COR-L47 (cell line): ENCODE data around the gene LRRC31.

Source experiments
- DNase-seq: peaks from one replicate; lab custom pipeline; 2025; lab: John Stamatoyannopoulos, UW

Gene LRRC31

DNA sequence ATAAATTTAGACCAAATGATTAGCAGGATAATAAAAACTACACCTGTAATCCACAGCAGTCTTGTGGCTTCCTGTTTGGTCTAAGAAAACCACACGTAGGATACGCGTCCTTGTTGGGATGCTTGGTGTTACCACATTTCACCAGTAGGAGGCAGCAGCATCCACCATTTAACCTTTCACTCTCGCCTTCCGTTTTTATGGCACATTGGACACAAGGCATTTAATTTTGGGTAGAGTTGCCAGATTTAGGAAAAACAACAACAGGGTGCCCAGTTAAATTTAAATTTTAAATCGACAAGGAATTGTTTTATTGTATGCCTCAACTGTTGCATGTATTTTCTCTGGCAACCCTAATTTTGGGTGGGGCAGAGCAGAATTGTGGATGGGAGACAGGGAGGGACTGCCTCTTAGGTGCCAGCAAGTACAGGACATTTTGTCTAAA lies 6.3 kb downstream of the LRRC31 start:
- peak; percentile 61 for DNase-seq

DNA sequence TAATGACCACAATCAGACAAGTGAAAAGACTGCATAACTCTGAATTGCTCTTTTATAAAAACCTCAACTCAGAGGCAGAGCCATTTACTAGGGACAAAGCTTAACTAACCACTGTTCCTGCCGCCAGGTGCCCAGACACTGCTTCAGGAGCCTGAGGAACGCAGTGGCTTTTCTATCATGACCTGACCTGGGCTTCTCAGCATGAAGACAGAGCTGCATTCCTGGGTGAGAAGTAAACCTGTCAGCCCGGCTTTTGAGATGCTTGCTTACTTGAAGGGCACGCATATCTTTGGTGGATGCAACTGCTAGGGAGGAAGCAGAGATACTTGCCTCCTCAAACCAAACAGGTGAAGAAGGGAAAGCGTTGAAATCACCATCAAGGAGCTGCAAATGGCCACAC lies 7.9 kb downstream of the LRRC31 start:
- no peak for DNase-seq

DNA sequence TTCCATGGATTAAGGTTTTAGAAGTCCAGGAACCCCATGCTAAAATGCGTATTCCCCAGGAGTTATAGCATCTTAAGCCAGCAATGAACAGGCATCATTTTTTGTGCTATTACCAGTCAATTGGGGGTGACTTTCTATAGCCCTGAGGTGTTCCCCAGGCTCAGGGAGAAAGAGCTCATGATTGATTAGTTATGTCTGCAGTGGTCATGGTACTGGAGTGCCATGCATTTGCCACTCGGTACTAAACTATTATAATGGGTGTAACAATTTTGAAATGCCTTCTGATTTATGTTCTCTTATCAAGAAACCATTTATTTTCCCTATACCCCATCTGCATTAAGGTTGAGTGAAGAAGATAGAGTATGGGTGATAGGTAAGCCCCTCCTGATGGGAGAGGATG lies 11.9 kb downstream of the LRRC31 start:
- DNase-seq: no peak

DNA sequence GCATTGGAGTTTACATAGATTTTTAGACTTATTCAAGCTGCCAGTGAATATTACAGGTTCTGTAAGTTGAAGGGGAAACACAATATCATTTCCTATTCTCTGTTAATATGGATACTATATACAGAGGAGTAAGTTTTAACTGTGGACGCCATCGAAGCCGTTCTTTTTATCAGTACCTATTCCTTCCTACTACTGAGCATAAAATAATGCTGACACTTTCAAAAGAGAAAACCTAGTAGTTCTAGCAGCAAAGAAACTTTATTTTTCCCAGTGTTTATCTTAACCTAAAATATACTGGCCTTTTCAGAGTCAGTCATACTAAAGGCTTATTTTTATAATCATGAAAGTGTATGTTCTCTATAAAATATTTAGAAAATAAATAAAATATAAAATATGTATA lies 14.2 kb downstream of the LRRC31 start:
- no peak for DNase-seq

DNA sequence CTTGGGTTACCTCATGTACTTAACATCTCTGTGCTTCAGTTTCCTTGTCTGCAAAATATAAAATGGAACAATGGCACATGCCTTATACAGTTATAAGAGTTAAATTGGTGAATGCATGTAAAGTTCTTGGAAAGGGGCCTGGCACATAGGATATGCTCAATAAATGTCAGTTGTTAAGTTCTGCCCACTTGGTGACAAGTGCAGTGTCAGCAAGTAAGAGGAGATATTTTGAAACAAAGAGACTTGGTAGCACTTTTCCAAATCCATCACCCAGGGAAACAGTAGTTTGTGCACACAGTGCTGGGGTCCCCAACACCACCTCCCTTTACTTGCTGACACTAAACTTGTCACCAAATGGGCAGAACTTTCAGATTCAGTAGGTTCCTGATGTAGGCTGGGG lies 19.1 kb downstream of the LRRC31 start:
- no peak for DNase-seq

DNA sequence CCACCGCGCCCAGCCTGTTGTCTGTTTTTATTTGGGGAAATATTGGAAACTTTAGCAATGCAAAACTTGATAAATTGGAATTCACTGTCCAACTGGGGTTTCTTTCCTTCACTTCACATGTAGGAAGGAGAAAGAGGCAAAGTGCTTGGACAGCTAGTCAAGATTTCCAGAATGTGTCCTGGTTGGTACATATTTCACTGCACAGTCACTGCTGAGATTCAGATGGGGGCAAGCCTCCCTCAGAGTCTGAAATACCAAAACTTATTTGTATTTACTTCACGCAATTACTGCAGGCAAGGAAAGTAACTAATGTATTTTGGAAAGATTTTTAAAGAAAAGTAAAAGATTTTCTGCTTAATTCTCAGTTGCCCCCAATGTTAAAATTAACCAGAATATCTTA lies 21.0 kb downstream of the LRRC31 start:
- no peak for DNase-seq

DNA sequence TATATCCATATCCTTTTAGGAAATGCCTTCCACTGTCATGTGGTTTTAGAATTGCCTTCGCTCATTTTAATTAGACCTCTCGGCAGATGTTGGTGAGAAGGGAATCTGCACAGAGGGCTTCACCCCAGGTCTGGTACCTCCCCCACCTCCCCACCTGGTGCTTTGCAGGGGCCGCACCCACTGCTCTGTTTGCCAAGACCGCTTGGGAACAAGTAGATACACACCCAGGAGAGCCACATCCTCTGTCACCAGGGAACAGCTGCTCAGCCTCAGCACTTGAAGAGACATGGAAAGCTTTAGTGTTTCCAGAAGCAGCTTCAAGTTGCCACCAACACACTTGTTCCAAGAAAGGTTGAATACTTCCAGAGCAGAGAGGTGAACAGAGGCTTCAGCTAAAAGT lies 21.8 kb downstream of the LRRC31 start:
- DNase-seq: peak; percentile 95

DNA sequence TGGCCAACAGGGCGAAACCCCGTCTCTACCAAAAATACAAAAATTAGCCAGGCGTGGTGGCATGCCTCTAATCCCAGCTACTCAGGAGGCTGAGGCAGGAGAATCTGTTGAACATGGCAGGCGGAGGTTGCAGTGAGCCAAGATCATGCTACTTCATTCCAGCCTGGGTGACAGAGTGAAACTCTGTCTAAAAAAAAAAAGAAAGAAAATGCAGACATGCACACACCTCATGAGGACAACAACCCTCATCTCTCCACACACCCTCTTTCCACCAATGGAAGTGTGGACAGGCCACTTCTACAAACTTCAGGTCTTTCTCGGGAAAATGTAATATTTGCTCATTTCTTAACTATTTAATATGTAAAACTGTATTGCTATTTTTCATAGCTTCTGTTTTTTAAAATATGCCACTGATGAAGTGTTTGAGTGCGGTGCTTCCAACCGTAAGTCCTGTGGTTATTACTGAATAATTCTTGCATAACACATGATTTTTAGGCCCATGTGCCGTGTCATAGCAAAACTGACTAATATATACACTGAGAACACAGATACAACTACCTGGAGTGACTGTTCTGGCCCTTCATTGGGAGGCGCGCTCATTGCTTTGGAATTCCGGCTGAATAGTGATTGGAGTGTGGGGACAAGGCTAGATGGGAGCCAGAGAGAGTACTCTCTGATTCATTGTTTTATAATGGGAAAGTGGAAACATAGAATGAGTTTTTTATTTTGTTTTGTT lies 23.1 kb downstream of the LRRC31 start:
- DNase-seq: no peak

DNA sequence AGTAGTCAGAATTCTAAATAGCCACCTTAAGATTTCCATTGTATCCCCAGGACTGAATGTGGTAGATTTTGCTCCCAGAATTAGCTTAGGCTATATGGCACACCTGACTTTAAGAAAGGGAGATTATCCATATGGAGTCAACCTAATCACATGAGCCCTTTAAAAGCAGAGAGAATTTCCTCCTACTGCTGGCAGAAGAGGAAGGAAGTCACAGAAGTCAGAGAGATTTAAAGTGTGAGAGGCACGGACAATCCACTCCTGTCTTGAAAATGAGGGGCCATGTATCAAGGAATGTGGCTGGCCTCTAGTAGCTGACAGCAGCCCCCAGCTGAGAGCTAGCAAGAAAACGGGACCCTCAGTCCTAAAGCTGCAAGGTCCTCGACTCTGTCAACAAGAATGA lies 26.8 kb downstream of the LRRC31 start:
- DNase-seq: no peak

DNA sequence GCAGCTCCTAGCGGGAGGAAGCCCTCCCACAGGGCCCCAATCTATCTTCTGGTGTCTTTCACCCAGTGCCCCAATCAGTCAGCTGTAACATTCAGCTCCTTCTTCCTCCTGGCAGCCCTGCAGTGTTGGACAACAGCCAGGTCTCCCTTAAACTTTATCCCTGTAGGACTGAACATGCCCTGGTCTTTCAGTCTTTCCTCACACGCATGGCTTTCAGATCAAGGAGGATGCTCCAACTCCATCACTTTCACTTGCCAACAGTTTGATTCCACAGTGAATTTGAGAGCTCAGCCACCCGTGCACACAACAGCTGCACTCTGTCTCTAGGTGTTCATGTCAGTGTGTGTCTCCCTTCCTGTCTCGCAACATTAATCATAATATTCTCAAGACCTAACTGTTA lies 28.6 kb downstream of the LRRC31 start:
- no peak for DNase-seq

DNA sequence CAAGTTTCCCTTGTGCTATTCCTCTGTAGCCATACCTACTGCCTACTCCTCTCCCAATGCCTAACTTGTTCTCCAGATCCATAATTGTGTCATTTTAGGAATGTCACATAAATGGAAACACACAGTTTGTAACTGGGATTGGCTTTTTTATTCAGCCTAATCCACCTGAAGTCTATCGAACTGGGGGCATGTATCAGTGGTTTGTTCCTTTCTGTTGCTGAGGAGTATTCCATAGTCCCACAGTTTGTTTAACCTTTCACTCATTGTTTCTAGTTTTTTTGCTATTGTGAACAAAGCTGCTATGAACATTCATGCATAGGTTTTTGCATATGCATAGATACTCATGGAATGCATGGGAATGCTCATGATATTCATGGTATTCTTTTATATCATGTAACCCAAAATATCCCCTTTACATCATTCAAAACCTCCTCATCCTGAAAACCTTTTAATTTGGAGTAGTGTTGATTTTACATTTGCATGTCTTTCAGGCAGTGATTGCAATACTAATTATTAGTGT lies 31.2 kb downstream of the LRRC31 start:
- no peak for DNase-seq

DNA sequence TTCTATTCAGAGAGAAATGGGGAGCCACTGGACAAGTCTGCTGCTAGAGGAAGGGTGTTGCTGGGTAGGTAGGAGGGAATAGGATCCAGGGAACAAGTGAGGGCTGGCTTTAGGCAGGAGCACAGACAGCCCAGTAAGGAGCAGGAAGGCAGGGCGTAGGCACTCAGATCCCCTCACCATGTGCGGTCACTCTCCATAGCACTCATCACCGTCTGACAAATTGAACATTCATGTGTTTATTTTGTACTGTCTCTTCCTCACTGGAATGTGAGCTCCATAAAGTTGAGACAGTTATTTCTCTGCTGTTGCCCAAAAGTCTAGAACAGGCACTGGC lies 32.8 kb downstream of the LRRC31 start:
- no peak for DNase-seq

DNA sequence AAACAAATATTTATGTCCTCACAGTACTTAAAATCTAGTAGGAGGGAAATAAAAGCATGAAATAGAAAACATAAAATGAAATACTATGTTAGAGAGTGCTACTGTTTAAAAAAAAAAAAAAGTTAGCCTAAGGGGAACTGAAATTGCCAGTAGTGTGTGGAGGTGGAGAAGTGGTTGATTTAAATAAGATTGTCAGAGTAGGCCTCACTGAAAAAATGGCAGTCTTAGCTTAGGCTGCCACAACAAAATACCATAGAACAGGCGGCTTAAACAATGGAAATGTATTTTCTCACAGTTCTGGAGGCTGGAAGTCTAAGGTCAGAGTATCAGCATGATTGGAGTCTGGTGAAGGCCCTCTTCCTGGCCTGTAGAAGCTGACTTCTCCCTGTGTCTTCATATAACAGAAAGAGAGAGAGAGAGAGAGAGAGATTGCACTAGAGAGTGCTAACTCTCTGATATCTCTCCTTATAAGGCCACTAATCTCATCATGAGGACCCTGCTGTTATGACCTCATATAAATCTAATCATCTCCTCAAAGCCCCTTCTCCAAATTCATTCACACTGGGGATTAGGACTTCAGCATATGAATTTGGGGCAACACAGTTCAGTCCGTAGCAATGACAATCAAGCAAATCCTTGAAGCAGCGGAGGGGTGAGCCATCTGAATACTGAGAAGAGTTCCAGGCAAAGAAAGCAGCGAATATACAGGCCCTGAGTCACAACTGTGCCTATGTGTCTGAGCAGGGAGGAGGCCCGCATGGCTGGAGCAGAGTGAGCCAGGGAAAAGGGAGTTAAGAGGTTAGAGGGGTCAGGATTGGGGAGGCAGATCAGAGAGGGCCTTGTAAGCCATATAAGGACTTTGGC lies 33.4 kb downstream of the LRRC31 start:
- no peak for DNase-seq

DNA sequence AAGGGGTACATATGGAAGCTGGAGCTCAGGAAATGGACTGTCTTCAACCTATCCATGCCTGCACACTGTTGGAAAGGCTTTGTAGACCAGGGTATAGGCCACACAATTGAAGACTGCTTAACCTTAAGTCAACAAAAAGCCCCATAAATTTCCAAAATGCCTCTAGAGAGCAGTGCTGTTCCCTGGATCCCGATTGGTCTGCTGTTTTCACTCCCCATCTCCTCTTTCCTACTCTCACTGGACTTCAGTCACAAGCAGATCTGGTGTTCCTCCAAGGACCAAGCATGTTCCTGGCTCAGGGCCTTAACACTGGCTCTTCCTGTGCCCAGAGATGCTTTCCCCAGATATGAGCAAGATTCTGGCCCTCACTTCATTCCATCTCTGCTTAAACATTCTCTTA lies 34.2 kb downstream of the LRRC31 start:
- no peak for DNase-seq

DNA sequence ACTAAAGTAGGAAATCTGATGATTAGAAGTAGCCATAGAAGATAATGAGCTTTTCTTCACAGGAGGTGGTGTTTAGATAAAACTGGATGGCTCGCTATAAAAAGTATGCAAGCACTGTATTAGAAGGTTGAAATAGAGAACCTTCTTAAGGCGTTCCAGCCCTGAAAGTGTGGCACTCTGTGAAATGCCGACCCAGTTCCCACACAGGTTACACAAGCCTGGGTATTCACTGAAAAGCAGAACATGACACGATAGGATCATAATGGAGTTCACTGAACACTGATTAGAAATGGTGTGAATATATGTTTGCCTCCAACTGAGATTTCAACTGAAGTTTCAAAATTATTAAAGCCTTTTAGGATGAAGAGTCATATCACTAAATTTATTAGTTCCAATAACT lies 42.0 kb downstream of the LRRC31 start:
- DNase-seq: no peak

DNA sequence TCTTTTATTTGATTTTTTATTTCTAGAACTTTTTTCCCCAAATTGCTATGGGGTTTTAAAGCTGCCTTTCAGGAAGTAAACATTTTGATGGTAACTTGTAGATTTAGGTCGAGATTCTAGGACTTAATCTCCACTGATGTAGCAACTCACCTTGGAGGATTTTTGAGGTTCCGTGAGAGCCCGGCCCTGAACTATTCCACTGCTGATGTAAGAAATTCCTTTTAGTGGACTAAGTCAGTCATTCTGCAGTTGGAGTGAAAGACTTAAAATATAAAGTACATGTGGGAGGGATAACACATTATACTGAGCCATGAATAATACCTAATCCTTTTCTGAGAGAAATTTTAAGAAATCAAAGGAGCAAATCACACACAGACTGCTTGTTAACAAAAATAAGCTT lies 44.4 kb downstream of the LRRC31 start:
- no peak for DNase-seq

DNA sequence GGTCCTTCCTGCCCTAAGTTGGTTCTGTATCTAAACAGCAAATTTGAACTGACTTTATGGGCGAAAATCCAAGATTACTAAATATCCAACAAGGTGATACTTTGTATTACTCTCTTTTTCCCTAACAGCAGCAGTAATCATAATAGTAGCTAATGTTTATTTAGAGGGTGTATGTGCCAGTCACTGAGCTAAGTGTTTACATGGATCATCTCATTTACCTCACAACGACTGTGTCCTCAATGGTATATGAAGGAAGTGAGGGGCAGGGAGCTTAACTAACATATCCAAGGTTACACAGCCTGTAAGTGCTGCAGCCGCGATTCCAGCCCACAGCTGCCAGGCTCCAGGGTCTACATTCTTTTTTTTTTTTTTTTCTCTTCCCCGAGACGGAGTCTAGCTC lies 46.8 kb downstream of the LRRC31 start:
- DNase-seq: no peak

DNA sequence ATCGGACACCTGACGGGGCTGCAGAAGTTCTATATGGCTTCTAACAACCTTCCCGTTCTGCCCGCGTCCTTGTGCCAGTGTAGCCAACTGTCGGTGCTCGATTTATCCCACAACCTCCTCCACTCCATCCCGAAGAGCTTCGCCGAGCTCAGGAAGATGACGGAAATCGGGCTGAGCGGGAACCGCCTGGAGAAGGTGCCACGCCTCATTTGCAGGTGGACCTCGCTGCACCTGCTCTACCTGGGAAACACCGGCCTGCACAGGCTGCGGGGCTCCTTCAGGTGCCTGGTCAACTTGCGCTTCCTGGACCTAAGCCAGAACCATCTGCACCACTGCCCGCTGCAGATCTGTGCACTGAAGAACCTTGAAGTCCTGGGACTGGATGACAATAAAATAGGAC lies 47.2 kb downstream of the LRRC31 start:
- DNase-seq: no peak

DNA sequence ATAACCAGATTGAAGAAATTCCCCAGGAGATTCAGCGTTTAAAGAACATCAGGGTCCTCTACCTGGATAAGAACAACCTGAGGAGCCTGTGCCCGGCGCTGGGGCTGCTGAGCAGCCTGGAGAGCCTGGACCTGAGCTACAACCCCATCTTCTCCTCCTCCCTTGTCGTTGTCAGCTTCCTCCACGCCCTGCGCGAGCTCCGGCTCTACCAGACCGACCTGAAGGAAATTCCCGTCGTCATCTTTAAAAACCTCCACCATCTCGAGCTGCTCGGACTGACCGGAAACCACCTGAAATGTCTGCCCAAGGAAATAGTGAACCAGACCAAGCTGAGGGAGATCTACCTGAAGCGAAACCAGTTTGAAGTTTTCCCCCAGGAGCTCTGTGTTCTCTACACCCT lies 47.6 kb downstream of the LRRC31 start:
- DNase-seq: no peak

DNA sequence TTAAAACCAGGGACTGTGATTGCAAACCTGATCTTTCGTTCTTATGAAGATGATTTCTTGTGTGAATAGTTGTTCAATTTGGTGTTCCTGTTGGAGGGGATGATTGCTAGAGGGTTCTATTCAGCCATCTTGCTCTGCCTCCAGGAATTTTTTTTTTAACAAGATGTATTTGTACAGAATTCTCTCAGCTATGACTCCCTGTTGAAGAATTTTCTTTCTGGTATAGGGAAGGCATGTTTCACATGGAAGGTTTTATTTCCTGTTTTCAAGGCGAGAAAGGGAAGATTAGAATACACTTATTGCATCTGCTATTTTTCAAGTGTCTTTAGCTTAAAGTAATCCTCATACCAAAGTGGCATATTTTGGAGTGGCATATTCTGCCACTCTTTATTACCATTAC lies 51.4 kb downstream of the LRRC31 start:
- DNase-seq: no peak

DNA sequence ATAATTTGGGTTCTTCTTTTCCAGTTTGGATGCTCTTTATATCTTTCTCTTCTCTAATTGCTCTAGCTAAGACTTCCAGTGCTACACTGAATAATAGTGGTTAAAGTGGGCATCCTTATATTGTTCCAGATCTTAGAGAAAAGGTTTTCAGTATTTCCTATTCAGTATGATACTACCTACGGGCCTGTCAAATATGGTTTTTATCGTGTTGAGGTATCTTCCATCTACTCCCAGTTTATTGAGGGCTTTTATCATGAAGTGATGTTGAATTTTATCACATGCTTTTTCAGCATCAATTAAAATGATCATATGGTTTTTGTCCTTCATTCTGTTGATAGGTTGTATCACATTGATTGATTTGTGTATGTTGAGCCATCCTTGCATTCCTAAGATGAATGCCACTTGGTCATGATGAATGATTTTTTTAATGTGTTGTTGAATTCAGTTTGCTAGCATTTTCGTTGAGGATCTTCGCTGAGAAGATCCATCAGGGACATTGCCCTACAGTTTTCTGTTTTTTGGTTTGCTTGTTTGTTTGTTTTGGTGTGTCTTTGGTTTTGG lies 54.1 kb downstream of the LRRC31 start:
- DNase-seq: no peak

DNA sequence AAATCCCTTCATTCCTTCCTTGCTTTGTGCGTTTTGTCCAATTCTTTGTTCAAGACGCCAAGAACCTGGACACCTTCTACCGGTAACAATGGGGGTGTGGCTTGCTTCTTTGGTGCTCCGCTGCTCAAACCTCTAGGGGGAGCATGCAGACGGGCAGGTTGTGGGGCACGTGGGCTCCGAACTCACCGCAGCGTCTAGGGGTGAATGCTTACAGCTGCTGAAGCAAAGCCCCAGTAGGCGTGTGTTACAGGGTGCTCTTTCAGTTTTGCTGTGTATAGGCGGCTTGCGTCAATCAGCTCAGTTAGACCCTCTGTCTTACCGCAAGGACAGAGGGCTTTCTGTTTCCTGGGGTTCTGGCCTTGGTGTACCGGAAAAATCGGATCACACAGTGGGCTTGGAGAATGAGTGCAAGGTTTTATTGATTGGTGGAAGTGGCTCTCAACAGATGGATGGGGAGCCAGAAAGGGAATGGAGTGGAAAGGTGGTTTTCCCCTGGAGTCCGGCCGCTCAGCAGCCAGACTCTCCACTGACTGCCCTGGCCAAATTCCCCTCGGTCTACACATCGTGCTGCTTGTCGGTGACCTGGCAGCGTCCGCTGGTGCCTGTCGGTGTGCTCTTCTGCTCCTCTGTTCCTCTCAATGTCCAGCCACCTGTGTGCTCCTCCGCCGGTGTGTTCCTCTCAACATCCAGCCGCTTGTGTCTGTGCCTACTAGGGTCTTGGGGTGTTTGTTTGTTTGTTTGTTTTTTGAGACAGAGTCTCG lies 55.8 kb downstream of the LRRC31 start:
- peak; percentile 94 for DNase-seq
